Neural cell (in vitro differentiated cells): Measurements from ENCODE around the gene SMARCC1. TPM values are rescaled to one million over a fixed set of nuclear protein-coding genes. Genes with fewer than 3 reads are reported as not detected.

Experiments
- H2AFZ ChIP-seq: fragments of 200-600, 300-800 bp; sonication (generic), shearing (Covaris generic); 2 replicates; pipeline ENCODE4 v1.6.0; 2014; ENCODE audit warnings: low read depth, mild to moderate bottlenecking, antibody characterized with exemption, low read length, moderate library complexity
- H3F3A ChIP-seq: fragments of 200-600 bp; shearing (Covaris generic); 2 replicates; pipeline ENCODE4 v1.6.1; 2016; ENCODE audit warnings: mild to moderate bottlenecking, moderate library complexity, mixed read lengths, antibody characterized with exemption, low read length; ENCODE audit not compliant: insufficient read depth, poor library complexity, severe bottlenecking
- H3K27ac ChIP-seq: fragments of 200-600, 300-800 bp; sonication (generic), shearing (Covaris generic); 2 replicates; pipeline ENCODE4 v1.5.1; 2014; ENCODE audit warnings: mild to moderate bottlenecking, low read length, moderate library complexity
- H3K27me3 ChIP-seq: fragments of 300-800, 200-600 bp; sonication (generic), shearing (Covaris generic); 2 replicates; pipeline ENCODE4 v1.6.0; 2014; ENCODE audit warnings: mild to moderate bottlenecking, low read depth, low read length, moderate library complexity; ENCODE audit not compliant: insufficient read depth
- H3K36me3 ChIP-seq: fragments of 300-800, 200-600 bp; sonication (generic), shearing (Covaris generic); 2 replicates; pipeline ENCODE4 v1.5.1; 2014; ENCODE audit warnings: mild to moderate bottlenecking, antibody characterized with exemption, low read length, moderate library complexity; ENCODE audit not compliant: insufficient read depth
- H3K4me2 ChIP-seq: fragments of 300-800, 200-600 bp; sonication (generic), shearing (Covaris generic); 2 replicates; pipeline ENCODE4 v1.6.0; 2014; ENCODE audit warnings: mild to moderate bottlenecking, low read length
- H3K4me3 ChIP-seq: fragments of 300-800, 200-600 bp; sonication (generic), shearing (Covaris generic); 2 replicates; pipeline ENCODE4 v1.5.1; 2014; ENCODE audit warnings: mild to moderate bottlenecking, low read length, moderate library complexity
- H3K79me2 ChIP-seq: fragments of 200-600 bp; shearing (Covaris generic); replicated peaks from 2 replicates; pipeline ENCODE4 v1.6.0; 2014; ENCODE audit warnings: mild to moderate bottlenecking, low read length, moderate library complexity; ENCODE audit not compliant: insufficient read depth
- H3K9ac ChIP-seq: fragments of 300-800, 200-600 bp; sonication (generic), shearing (Covaris generic); 2 replicates; pipeline ENCODE4 v1.6.1; 2016; ENCODE audit warnings: mild to moderate bottlenecking, low read length, mixed read lengths
- H3K9me2 ChIP-seq: fragments of 200-600 bp; shearing (Covaris generic); 2 replicates; pipeline ENCODE4 v1.6.1; 2016; ENCODE audit warnings: mild to moderate bottlenecking, low read length, mixed read lengths; ENCODE audit not compliant: insufficient read depth
- H3K9me3 ChIP-seq: fragments of 200-600, 300-800 bp; sonication (generic), shearing (Covaris generic); 2 replicates; pipeline ENCODE4 v1.6.1; 2016; ENCODE audit warnings: mild to moderate bottlenecking, mixed run types, low read length, moderate library complexity, mixed read lengths
- H4K20me1 ChIP-seq: fragments of 200-600 bp; shearing (Covaris generic); 2 replicates; pipeline ENCODE4 v1.6.1; 2016; ENCODE audit warnings: mild to moderate bottlenecking, mixed run types; ENCODE audit not compliant: insufficient read depth
- EP300 ChIP-seq: fragments of 450-650 bp; conservative IDR thresholded peaks from 2 replicates; pipeline ENCODE4 v1.6.1; 2014; ENCODE audit warnings: antibody characterized with exemption, mild to moderate bottlenecking, moderate library complexity; ENCODE audit not compliant: poor library complexity, severe bottlenecking
- EZH2 ChIP-seq: fragments of 200-600, 300-800 bp; shearing (Covaris generic), sonication (generic); IDR thresholded peaks from 2 replicates; pipeline ENCODE4 v1.6.1; 2014; ENCODE audit warnings: antibody characterized with exemption, low read length, borderline replicate concordance, mild to moderate bottlenecking; ENCODE audit not compliant: insufficient read depth, poor library complexity, severe bottlenecking
- MXI1 ChIP-seq: fragments of 450-650 bp; conservative IDR thresholded peaks from 2 replicates; pipeline ENCODE4 v1.6.1; 2014; ENCODE audit warnings: antibody characterized with exemption, mild to moderate bottlenecking; ENCODE audit not compliant: poor library complexity, severe bottlenecking
- POLR2AphosphoS5 ChIP-seq: IDR thresholded peaks from 2 replicates; pipeline ENCODE4 v1.6.1; 2012
- RAD21 ChIP-seq: fragments of 450-650 bp; conservative IDR thresholded peaks from 2 replicates; pipeline ENCODE4 v1.6.1; 2014; ENCODE audit warnings: antibody characterized with exemption, mild to moderate bottlenecking, moderate library complexity
- SMC3 ChIP-seq: fragments of 450-650 bp; conservative IDR thresholded peaks from 2 replicates; pipeline ENCODE4 v1.6.1; 2014; ENCODE audit warnings: antibody characterized with exemption, mild to moderate bottlenecking, moderate library complexity; ENCODE audit not compliant: poor library complexity
- TAF1 ChIP-seq: IDR thresholded peaks from 2 replicates; pipeline ENCODE4 v1.6.1; 2012; ENCODE audit warnings: low read depth
- polyA plus RNA-seq: library from polyadenylated mRNA; depleted of rRNA; stranded (reverse); fragments of >200 nt; gene quantifications from 2 replicates; pipeline ENCODE4 v1.2.3, GENCODE V29; 2014
- TF ChIP-seq, protein P1 (sequence below): fragments of 450-650 bp; IDR thresholded peaks from 2 replicates; pipeline ENCODE4 v1.5.1; 2014; ENCODE audit warnings: antibody characterized with exemption, mild to moderate bottlenecking, moderate library complexity; ENCODE audit not compliant: poor library complexity, severe bottlenecking
- TF ChIP-seq, protein P2 (sequence below): IDR thresholded peaks from 2 replicates; pipeline ENCODE4 v1.6.1; 2012; ENCODE audit warnings: borderline replicate concordance

Gene SMARCC1
- polyA plus RNA-seq, 1 donor from 2014 or later = 29.4 TPM

DNA sequence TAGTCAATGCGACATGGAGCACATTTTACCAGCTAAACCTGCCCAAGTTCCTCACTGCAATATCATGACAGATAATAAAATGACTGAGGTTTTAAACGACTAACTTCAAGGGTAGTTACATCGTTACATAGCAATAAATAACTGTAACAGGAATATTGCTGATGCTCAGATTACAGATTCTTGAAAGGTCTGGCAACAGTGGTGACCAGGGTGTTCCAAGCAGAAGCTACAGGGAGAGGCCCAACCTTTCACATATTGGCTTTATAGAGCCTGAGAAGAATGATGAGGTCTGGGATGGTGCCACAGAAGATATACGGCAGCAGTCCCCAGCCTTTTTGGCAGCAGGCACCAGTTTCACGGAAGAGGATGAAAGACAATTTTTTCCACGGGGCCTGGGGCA, 151.9 kb downstream of the SMARCC1 start:
- Histone ChIP-seq H3K9me3 (no peaks in the 10 kb centered on the region), H3K27me3 (no peaks in the 10 kb centered on the region), H3K27ac (no peak overlapping the region), H3K4me3 (no peak overlapping the region), H3K36me3 (no peaks in the 10 kb centered on the region), H4K20me1 (no peaks in the 10 kb centered on the region), H3K9ac (no peak overlapping the region), H2AFZ (no peak overlapping the region), H3K79me2 (peaks cover 2% of the 10 kb centered on the region), H3K9me2 (no peaks in the 10 kb centered on the region), H3K4me2 (no peak overlapping the region), H3F3A (no peaks in the 10 kb centered on the region)
- TF ChIP-seq POLR2AphosphoS5 (no peak), MXI1 (no peak), TAF1 (no peak), EZH2 (no peak), RAD21 (no peak), SMC3 (no peak), EP300 (no peak)
- TF ChIP-seq, protein P1, sequence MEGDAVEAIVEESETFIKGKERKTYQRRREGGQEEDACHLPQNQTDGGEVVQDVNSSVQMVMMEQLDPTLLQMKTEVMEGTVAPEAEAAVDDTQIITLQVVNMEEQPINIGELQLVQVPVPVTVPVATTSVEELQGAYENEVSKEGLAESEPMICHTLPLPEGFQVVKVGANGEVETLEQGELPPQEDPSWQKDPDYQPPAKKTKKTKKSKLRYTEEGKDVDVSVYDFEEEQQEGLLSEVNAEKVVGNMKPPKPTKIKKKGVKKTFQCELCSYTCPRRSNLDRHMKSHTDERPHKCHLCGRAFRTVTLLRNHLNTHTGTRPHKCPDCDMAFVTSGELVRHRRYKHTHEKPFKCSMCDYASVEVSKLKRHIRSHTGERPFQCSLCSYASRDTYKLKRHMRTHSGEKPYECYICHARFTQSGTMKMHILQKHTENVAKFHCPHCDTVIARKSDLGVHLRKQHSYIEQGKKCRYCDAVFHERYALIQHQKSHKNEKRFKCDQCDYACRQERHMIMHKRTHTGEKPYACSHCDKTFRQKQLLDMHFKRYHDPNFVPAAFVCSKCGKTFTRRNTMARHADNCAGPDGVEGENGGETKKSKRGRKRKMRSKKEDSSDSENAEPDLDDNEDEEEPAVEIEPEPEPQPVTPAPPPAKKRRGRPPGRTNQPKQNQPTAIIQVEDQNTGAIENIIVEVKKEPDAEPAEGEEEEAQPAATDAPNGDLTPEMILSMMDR = no peak
- TF ChIP-seq, protein P2, sequence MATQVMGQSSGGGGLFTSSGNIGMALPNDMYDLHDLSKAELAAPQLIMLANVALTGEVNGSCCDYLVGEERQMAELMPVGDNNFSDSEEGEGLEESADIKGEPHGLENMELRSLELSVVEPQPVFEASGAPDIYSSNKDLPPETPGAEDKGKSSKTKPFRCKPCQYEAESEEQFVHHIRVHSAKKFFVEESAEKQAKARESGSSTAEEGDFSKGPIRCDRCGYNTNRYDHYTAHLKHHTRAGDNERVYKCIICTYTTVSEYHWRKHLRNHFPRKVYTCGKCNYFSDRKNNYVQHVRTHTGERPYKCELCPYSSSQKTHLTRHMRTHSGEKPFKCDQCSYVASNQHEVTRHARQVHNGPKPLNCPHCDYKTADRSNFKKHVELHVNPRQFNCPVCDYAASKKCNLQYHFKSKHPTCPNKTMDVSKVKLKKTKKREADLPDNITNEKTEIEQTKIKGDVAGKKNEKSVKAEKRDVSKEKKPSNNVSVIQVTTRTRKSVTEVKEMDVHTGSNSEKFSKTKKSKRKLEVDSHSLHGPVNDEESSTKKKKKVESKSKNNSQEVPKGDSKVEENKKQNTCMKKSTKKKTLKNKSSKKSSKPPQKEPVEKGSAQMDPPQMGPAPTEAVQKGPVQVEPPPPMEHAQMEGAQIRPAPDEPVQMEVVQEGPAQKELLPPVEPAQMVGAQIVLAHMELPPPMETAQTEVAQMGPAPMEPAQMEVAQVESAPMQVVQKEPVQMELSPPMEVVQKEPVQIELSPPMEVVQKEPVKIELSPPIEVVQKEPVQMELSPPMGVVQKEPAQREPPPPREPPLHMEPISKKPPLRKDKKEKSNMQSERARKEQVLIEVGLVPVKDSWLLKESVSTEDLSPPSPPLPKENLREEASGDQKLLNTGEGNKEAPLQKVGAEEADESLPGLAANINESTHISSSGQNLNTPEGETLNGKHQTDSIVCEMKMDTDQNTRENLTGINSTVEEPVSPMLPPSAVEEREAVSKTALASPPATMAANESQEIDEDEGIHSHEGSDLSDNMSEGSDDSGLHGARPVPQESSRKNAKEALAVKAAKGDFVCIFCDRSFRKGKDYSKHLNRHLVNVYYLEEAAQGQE = no peak

DNA sequence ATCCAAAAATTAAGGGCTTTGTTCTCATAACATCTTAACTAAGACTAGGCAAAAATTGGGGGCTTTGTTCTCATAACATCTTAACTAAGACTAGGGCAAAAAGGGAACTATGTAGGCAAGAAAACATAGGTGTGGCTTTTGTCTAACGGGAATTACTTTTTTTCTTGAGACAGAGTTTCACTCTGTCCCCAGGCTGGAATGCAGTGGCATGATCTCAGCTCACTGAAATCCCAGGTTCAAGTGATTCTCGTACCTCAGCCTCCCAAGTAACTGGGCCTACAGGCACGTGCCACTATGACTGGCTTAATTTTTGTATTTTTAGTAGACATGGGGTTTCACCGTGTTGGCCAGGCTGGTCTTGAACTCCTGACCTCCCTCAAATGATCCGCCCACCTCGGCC, 153.3 kb downstream of the SMARCC1 start:
- H3K9me2 ChIP-seq = no peaks in the 10 kb centered on the region
- no peak overlapping the region for H3K9ac ChIP-seq
- H3F3A ChIP-seq = no peaks in the 10 kb centered on the region
- no peaks in the 10 kb centered on the region for H3K36me3 ChIP-seq
- H3K27me3 ChIP-seq = no peaks in the 10 kb centered on the region
- H3K79me2 ChIP-seq = peaks cover 2% of the 10 kb centered on the region
- no peak overlapping the region for H3K4me3 ChIP-seq
- no peak overlapping the region for H3K4me2 ChIP-seq
- H3K9me3 ChIP-seq = no peaks in the 10 kb centered on the region
- TF ChIP-seq, protein P2 = no peak
- TF ChIP-seq, protein P1 = no peak
- TF ChIP-seq EZH2 (no peak), TAF1 (no peak), EP300 (no peak), MXI1 (no peak), RAD21 (no peak), POLR2AphosphoS5 (no peak), SMC3 (no peak)
- no peak overlapping the region for H2AFZ ChIP-seq
- H3K27ac ChIP-seq = no peak overlapping the region
- no peaks in the 10 kb centered on the region for H4K20me1 ChIP-seq
